HL-60 (cell line): ENCODE measurements around the gene RAPGEF4.

Experiments used
- GABPA ChIP-seq: IDR thresholded peaks from 2 replicates; pipeline ENCODE4 v1.6.1; 2012; ENCODE audit warnings: low read depth
- POLR2AphosphoS5 ChIP-seq: IDR thresholded peaks from 2 replicates; pipeline ENCODE4 v1.6.1; 2012; ENCODE audit warnings: low read depth
- TF ChIP-seq, protein P1 (sequence below): IDR thresholded peaks from one replicate; pipeline ENCODE4 v1.5.1; 2011; ENCODE audit warnings: low read length, control low read depth, inconsistent platforms; ENCODE audit not compliant: insufficient read depth
- TF ChIP-seq, protein P2 (sequence below): IDR thresholded peaks from 2 replicates; pipeline ENCODE4 v1.6.1; 2012; ENCODE audit warnings: low read depth; ENCODE audit not compliant: insufficient replicate concordance

DNA sequence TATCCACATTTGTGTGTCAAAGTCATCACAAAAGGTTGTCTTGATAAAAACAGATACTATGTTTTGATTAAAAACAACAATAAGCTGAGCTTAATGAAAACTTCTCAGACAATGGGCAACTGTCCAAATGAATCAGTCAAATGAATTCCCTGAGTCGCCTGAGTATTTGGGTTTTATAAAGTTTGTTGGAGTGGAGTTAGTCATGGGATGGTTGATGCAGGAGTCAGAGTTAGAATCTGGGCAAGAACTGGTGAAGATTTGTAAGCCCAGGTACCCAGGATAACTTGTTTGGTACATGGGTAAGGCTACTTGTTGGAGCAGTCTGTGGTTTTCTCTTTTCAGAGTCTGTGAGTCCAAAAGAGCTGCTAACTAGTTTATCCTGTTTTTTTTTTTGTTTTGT lies 34.4 kb upstream of the RAPGEF4 start:
- TF ChIP-seq, protein P1, sequence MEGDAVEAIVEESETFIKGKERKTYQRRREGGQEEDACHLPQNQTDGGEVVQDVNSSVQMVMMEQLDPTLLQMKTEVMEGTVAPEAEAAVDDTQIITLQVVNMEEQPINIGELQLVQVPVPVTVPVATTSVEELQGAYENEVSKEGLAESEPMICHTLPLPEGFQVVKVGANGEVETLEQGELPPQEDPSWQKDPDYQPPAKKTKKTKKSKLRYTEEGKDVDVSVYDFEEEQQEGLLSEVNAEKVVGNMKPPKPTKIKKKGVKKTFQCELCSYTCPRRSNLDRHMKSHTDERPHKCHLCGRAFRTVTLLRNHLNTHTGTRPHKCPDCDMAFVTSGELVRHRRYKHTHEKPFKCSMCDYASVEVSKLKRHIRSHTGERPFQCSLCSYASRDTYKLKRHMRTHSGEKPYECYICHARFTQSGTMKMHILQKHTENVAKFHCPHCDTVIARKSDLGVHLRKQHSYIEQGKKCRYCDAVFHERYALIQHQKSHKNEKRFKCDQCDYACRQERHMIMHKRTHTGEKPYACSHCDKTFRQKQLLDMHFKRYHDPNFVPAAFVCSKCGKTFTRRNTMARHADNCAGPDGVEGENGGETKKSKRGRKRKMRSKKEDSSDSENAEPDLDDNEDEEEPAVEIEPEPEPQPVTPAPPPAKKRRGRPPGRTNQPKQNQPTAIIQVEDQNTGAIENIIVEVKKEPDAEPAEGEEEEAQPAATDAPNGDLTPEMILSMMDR: no peak
- TF ChIP-seq POLR2AphosphoS5: no peak
- TF ChIP-seq, protein P2, sequence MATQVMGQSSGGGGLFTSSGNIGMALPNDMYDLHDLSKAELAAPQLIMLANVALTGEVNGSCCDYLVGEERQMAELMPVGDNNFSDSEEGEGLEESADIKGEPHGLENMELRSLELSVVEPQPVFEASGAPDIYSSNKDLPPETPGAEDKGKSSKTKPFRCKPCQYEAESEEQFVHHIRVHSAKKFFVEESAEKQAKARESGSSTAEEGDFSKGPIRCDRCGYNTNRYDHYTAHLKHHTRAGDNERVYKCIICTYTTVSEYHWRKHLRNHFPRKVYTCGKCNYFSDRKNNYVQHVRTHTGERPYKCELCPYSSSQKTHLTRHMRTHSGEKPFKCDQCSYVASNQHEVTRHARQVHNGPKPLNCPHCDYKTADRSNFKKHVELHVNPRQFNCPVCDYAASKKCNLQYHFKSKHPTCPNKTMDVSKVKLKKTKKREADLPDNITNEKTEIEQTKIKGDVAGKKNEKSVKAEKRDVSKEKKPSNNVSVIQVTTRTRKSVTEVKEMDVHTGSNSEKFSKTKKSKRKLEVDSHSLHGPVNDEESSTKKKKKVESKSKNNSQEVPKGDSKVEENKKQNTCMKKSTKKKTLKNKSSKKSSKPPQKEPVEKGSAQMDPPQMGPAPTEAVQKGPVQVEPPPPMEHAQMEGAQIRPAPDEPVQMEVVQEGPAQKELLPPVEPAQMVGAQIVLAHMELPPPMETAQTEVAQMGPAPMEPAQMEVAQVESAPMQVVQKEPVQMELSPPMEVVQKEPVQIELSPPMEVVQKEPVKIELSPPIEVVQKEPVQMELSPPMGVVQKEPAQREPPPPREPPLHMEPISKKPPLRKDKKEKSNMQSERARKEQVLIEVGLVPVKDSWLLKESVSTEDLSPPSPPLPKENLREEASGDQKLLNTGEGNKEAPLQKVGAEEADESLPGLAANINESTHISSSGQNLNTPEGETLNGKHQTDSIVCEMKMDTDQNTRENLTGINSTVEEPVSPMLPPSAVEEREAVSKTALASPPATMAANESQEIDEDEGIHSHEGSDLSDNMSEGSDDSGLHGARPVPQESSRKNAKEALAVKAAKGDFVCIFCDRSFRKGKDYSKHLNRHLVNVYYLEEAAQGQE: no peak
- TF ChIP-seq GABPA: no peak
